Hematopoietic multipotent progenitor cell (in vitro differentiated cells): Measurements from ENCODE around the gene SLC6A1. TPM values are rescaled to one million over a fixed set of nuclear protein-coding genes. Genes with fewer than 3 reads are reported as not detected.

Source experiments
- DNase-seq, 3 donors: peaks; one replicate each; pipeline ENCODE4 v3.0.0-alpha.2; 2011 to 2015; ENCODE audit warnings: low read depth in 2 of 3, low spot score in 2 of 3
- total RNA-seq: library from RNA; depleted of rRNA; stranded (reverse); fragments of >200 nt; gene quantifications from one replicate; pipeline ENCODE4 v1.2.3, GENCODE V29; 2012

Gene SLC6A1
- total RNA-seq, 1 donor: under 0.01 TPM

GRCh38 chr3:10988991-10989484, 3.5 kb upstream of the SLC6A1 start:
- DNase-seq: no peak

- no peak for DNase-seq
Measured at GRCh38 chr3:10992943-10993728, 588 bp downstream of the SLC6A1 start.

- DNase-seq: no peak
Measured at GRCh38 chr3:10993729-10994065, 1.1 kb downstream of the SLC6A1 start.

- DNase-seq: no peak
Measured at GRCh38 chr3:10994306-10994705, 1.8 kb downstream of the SLC6A1 start.

- DNase-seq: no peak
Measured at GRCh38 chr3:10995871-10996270, 3.3 kb downstream of the SLC6A1 start.

- no peak for DNase-seq
Measured at GRCh38 chr3:10996345-10997013, 3.9 kb downstream of the SLC6A1 start.

GRCh38 chr3:10997196-10997595, 4.6 kb downstream of the SLC6A1 start:
- no peak for DNase-seq

- no peak for DNase-seq
Measured at GRCh38 chr3:10998542-10998941, 6.0 kb downstream of the SLC6A1 start.

GRCh38 chr3:10999221-11000107, 6.9 kb downstream of the SLC6A1 start:
- DNase-seq: no peak

GRCh38 chr3:11000528-11000927, 8.0 kb downstream of the SLC6A1 start:
- DNase-seq: no peak

GRCh38 chr3:11001020-11001657, 8.6 kb downstream of the SLC6A1 start:
- peak in 2 of 3 donors; percentile 14 to 41 for DNase-seq

- DNase-seq: no peak
Measured at GRCh38 chr3:11001658-11002021, 9.1 kb downstream of the SLC6A1 start.

GRCh38 chr3:11002371-11002807, 9.8 kb downstream of the SLC6A1 start:
- no peak for DNase-seq

GRCh38 chr3:11004563-11004962, 12.0 kb downstream of the SLC6A1 start:
- DNase-seq: no peak

- no peak for DNase-seq
Measured at GRCh38 chr3:11005686-11006256, 13.2 kb downstream of the SLC6A1 start.

GRCh38 chr3:11006986-11007933, 14.7 kb downstream of the SLC6A1 start:
- no peak for DNase-seq

- no peak for DNase-seq
Measured at GRCh38 chr3:11009898-11010297, 17.4 kb downstream of the SLC6A1 start.

GRCh38 chr3:11010426-11011165, 18.0 kb downstream of the SLC6A1 start:
- no peak for DNase-seq

- no peak for DNase-seq
Measured at GRCh38 chr3:11014253-11014652, 21.7 kb downstream of the SLC6A1 start.
